Kidney epithelial cell (primary cell): ENCODE data around the gene GAK. TPM values are rescaled to one million over a fixed set of nuclear protein-coding genes. Genes with fewer than 3 reads are reported as not detected.

ENCODE experiments used
- DNase-seq: peaks from one replicate; pipeline ENCODE4 v3.0.0-alpha.2; 2010; ENCODE audit warnings: low read depth
- H3K27me3 ChIP-seq: 2 replicates; pipeline ENCODE4 v1.6.0; 2011; ENCODE audit warnings: low read length; ENCODE audit not compliant: control insufficient read depth, insufficient read depth
- H3K36me3 ChIP-seq: 2 replicates; pipeline ENCODE4 v1.5.1; 2011; ENCODE audit warnings: low read length; ENCODE audit not compliant: control insufficient read depth, insufficient read depth
- H3K4me3 ChIP-seq: 2 replicates; pipeline ENCODE4 v1.5.1; 2011; ENCODE audit warnings: low read depth, mild to moderate bottlenecking, control low read depth, low read length
- total RNA-seq: library from RNA; depleted of rRNA; stranded (reverse); fragments of >200 nt; gene quantifications from 2 replicates; pipeline ENCODE4 v1.2.3, GENCODE V29; 2015
- TF ChIP-seq, protein P1 (sequence below): IDR thresholded peaks from 2 replicates; pipeline ENCODE4 v1.5.1; 2011; ENCODE audit warnings: mild to moderate bottlenecking, moderate library complexity, low read length, control low read depth, inconsistent platforms; ENCODE audit not compliant: insufficient read depth, poor library complexity, severe bottlenecking

Gene GAK
- total RNA-seq, 1 donor from 2014 or later: 131 TPM

DNA sequence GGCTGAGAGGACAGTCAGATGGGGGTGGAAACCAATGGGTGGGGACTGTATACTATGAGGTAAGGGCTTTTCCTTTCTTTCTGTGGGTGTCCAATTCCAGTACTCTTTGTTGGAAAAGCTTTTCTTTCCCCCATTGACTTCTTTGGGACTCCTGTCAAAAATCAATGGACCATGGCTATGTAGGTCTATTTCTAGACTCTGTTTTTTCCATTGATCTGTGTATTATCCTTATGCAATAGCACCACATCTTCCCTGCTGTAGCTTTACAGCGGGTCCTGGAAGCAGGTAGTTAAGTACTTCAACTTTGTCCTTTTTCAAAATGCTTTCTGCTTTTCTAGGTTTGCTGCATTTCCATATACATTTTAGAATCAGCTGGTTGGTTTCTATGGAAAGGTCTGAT lies 94.3 kb downstream of the GAK start:
- no peak overlapping the region for H3K4me3 ChIP-seq
- no peak for DNase-seq
- TF ChIP-seq, protein P1, sequence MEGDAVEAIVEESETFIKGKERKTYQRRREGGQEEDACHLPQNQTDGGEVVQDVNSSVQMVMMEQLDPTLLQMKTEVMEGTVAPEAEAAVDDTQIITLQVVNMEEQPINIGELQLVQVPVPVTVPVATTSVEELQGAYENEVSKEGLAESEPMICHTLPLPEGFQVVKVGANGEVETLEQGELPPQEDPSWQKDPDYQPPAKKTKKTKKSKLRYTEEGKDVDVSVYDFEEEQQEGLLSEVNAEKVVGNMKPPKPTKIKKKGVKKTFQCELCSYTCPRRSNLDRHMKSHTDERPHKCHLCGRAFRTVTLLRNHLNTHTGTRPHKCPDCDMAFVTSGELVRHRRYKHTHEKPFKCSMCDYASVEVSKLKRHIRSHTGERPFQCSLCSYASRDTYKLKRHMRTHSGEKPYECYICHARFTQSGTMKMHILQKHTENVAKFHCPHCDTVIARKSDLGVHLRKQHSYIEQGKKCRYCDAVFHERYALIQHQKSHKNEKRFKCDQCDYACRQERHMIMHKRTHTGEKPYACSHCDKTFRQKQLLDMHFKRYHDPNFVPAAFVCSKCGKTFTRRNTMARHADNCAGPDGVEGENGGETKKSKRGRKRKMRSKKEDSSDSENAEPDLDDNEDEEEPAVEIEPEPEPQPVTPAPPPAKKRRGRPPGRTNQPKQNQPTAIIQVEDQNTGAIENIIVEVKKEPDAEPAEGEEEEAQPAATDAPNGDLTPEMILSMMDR: no peak
- no peaks in the 10 kb centered on the region for H3K36me3 ChIP-seq
- H3K27me3 ChIP-seq: peaks cover 16% of the 10 kb centered on the region

DNA sequence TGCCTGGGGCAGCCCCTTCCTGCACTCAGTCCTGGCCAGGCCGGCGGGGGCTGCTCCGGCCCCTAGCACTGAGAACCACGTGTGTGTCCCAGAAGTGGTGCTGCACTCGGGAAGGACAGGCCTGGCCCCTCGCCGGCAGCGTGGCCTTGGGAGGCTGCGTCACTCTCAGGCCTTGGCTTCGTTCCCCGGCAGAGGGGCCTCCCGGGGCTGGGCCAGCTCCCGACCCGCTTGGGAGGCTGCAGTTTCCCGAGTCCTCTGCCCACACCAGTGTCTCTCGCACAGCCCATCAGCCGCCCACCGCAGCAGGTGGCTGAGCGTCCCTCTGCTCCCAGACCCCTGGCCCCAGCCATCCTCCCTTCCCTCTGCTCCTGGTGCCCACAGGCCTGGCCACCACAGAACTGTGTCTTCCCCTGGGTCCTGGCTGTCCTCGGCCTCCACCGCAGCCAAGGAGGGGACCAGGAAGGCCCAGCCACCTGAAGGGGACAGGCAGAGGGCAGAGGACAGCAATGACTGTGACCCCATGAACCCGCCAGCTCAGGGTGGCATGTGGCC lies 95.3 kb downstream of the GAK start:
- Histone ChIP-seq H3K27me3 (peaks cover 21% of the 10 kb centered on the region), H3K36me3 (no peaks in the 10 kb centered on the region), H3K4me3 (no peak overlapping the region)
- TF ChIP-seq, protein P1: no peak
- DNase-seq: no peak

DNA sequence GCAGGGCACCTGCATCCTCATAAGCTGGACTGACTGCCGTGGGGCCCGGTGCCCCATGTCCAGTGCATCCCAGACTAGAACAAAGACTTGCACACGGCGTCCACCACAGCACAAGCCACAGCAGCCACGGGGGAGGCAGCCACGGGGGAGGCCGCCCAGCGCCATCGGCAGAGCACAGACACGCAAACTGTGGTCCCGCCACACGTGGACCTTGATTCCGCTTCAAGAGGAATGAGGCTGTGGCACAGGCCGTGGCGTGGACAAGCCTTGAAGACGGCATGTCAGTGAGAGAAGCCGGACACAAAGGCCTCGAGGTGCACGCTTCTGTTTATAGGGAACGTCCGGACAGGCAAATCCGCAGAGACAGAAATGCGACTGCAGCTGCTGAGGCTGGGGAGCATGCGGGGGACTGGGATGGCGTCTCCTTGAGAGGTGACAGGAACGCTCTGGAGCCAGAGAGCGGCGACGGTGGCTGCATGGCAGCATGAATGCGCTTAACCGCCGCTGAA lies 96.1 kb downstream of the GAK start:
- TF ChIP-seq, protein P1: no peak
- no peak for DNase-seq

DNA sequence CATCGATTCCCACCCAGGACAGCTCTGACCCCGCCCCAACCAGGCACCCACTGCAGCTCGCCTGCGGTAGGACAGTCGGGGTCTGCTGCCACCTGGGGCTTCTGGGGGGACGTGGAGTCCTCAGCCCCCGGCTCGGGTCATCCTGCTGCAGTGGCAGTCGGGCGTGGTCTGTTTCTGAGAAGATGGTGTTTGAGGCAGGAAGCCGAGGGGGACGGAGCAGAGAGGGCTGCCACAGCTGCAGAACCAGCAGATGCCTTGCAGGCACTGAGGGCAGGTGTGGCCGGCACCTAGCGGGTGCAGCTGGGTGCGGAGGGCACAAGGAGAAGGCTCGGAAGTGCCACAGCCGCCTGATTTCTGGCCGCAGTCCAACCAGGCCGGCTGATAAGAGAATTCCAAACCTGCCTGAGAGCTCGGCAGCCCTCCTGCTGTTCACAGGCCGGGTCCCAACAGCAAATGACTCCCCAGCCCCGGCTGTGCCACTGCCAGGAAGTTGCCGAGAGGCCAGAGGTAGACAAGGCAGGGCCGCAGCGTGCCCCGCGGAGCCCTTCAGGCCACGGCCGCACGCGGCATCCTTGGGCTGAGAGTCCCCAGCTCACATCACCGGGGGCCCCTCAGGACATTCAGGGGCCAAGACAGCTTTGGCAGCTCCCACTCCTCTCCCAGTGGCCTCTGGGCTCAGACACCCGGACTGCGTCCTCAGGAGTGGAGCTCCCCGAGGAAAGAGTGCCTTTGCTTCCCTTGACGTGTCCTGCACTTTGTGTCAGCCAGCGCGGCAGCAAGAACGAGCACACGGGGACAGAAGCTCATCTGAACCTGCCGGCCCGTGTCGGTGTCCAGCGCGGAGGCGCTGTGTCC lies 96.7 kb downstream of the GAK start:
- no peak for DNase-seq

More for the DNA sequence above, 96.1 kb downstream of the GAK start:
- peaks cover 21% of the 10 kb centered on the region for H3K27me3 ChIP-seq
- no peaks in the 10 kb centered on the region for H3K36me3 ChIP-seq
- no peak overlapping the region for H3K4me3 ChIP-seq

DNA sequence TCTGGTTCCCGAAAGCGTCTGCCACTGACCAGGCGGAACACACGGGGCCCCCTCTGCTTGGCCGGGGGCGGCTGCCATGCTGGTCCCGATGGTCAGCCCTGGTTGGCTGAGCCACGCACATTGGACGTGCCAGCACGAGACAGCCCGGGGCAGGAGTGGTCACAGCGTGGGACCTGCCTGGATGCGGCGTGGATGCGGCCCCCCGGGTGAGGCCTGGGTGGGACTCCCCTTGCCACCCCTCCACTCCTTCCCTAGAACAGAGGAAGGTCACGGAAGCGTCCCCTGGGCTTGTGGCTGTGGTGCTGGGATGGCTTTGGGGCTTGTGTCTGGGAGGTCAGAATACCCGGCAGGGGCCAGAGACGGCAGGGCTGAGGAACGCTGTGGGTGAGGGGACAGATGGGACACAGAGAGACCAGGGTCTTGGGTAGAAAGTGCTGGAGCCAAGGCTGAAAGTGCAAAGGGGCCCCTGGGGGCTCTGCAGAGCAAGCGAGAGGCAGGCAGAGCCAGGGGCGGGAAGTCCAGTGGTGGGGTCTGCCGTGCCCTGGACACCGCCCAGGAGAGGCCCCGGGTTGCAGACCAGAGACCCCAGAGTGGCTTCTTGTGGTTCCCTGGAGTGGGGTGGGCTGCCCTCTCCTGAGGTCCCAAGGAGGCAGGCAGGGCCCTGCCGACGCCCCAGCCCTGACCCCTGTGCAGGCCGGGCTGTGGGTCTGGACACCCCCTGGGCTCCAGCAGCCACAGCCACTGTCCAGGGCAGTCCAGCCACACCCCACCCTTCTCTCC lies 97.6 kb downstream of the GAK start:
- H3K4me3 ChIP-seq: no peak overlapping the region
- peaks cover 32% of the 10 kb centered on the region for H3K27me3 ChIP-seq
- H3K36me3 ChIP-seq: no peaks in the 10 kb centered on the region
- TF ChIP-seq, protein P1: no peak
- no peak for DNase-seq

More for the DNA sequence above, 96.7 kb downstream of the GAK start:
- TF ChIP-seq, protein P1: no peak
- peaks cover 24% of the 10 kb centered on the region for H3K27me3 ChIP-seq
- no peaks in the 10 kb centered on the region for H3K36me3 ChIP-seq
- H3K4me3 ChIP-seq: no peak overlapping the region
